GM06990 (cell line): Measurements from ENCODE around the gene CTSL.

Experiments
- DNase-seq: peaks from one replicate; pipeline ENCODE4 v3.0.0-alpha.2; 2011; ENCODE audit not compliant: insufficient read length; ENCODE audit errors: extremely low read depth
- H3K27me3 ChIP-seq: replicated peaks from 2 replicates; pipeline ENCODE4 v1.6.0; 2011; ENCODE audit warnings: low read length; ENCODE audit not compliant: control insufficient read depth, insufficient read depth
- H3K36me3 ChIP-seq: 2 replicates; pipeline ENCODE4 v1.5.1; 2011; ENCODE audit warnings: low read length; ENCODE audit not compliant: control insufficient read depth, insufficient read depth
- H3K4me3 ChIP-seq: replicated peaks from 2 replicates; pipeline ENCODE4 v1.5.1; 2011; ENCODE audit warnings: low read depth, mild to moderate bottlenecking, control low read depth, low read length
- TF ChIP-seq, protein P1 (sequence below): IDR thresholded peaks from 2 replicates; pipeline ENCODE4 v1.5.1; 2011; ENCODE audit warnings: low read length, control low read depth, mild to moderate bottlenecking, inconsistent platforms; ENCODE audit not compliant: insufficient read depth, poor library complexity, severe bottlenecking

Gene CTSL

DNA sequence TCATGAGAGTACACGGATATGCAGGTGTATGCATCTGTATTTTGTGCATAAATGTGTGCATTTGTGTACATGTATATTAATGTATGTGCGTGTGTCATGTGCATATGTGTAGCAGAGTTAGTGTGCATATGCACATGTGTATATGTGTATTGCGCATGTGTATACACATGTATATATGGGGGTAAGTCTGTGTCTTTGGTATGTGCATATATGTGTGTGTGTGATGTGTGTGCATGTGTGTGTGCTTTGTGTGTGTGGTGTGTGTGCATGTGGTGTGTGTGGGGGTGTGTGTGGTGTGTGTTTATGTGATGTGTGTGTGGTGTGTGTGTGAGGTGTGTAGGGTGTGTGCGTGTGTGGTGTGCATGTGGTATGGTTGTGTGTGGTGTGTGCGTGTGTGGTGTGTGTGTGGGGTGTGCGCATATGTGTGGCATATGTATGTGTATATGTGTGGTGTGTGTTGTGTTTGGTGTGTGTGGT lies 13.1 kb upstream of the CTSL start:
- peaks cover 2% of the 10 kb centered on the region for H3K36me3 ChIP-seq
- H3K4me3 ChIP-seq: no peak overlapping the region
- H3K27me3 ChIP-seq: no peaks in the 10 kb centered on the region; the same call in 1 of the 2 replicates
- no peak for DNase-seq
- TF ChIP-seq, protein P1, sequence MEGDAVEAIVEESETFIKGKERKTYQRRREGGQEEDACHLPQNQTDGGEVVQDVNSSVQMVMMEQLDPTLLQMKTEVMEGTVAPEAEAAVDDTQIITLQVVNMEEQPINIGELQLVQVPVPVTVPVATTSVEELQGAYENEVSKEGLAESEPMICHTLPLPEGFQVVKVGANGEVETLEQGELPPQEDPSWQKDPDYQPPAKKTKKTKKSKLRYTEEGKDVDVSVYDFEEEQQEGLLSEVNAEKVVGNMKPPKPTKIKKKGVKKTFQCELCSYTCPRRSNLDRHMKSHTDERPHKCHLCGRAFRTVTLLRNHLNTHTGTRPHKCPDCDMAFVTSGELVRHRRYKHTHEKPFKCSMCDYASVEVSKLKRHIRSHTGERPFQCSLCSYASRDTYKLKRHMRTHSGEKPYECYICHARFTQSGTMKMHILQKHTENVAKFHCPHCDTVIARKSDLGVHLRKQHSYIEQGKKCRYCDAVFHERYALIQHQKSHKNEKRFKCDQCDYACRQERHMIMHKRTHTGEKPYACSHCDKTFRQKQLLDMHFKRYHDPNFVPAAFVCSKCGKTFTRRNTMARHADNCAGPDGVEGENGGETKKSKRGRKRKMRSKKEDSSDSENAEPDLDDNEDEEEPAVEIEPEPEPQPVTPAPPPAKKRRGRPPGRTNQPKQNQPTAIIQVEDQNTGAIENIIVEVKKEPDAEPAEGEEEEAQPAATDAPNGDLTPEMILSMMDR: no peak

DNA sequence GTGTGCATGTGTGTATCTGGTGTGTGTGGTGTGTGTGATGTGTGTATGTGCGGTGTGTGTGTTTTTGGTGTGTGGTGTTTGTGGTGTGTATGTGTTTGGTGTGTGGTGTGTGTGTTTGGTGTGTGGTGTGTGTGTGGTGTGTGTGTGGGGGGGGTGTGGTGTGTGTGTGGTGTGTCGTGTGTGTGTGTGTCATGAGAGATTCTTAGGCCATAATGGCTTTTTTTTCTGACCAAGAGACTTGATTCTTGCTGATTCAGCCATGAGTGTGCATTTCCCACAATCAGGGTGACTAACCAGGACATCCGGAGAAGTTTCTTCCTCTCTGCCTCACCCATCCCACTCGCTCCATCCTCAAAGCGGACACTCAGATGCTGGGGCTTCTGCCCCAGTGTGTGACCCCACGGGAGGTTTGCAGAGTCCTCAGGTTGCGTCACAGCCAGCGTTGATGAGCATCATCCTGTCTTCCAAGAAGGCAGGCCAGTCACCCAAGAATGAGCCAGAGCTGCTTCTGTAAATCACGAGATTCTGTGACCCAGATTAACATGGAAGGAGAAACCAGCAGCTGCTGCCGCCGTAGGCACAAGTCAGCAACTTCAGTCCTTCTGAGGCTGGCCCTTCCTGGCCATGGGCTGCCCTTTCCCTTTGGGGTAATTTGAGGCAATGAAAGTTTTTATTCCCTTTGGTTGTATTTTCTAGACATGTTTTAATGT lies 12.5 kb upstream of the CTSL start:
- Histone ChIP-seq H3K36me3 (no peaks in the 10 kb centered on the region), H3K27me3 (no peaks in the 10 kb centered on the region; the same call in 1 of the 2 replicates), H3K4me3 (no peak overlapping the region)
- DNase-seq: no peak
- TF ChIP-seq, protein P1: no peak

DNA sequence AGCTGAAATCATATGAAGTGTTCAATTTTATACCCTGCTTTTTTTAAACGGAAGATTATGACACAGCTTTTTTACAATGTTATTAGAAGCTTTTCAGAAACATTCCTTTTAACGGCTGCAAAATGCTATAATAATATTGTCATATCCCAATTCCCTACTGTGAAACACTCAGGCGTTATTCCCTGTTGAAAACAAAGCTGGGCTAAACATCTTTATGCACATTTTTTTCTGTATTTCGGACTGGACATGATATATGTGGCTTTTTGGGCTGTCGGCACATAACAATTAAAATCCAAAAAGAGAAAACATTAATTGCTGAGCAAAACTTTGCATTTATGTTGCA lies 12.0 kb upstream of the CTSL start:
- Histone ChIP-seq H3K36me3 (no peaks in the 10 kb centered on the region), H3K4me3 (no peak overlapping the region)
- TF ChIP-seq, protein P1: no peak

DNA sequence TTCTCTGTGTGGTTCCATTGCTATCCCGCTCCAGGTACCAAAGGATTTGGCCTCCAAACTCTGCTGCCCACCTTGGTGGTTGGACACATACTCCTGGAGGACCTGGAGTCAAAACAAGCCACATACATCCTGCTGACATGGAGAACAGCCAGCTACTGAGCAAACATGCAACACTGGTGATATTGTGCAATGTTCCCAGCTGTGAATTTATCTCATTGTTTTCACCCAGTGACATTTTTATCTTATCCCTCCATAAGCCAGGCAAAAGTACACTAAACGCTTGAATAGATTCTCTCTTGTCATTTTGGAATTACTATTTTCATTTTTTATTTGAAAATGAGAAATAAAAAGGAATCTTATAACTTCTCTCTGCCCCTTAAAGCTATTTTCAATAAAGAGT lies 11.1 kb upstream of the CTSL start:
- H3K27me3 ChIP-seq: no peaks in the 10 kb centered on the region; the same call in none of the 2 replicates
- no peak overlapping the region for H3K4me3 ChIP-seq
- TF ChIP-seq, protein P1: no peak
- H3K36me3 ChIP-seq: no peaks in the 10 kb centered on the region
- no peak for DNase-seq

More for the DNA sequence above, 12.0 kb upstream of the CTSL start:
- no peak for DNase-seq
- H3K27me3 ChIP-seq: no peaks in the 10 kb centered on the region; the same call in 1 of the 2 replicates

DNA sequence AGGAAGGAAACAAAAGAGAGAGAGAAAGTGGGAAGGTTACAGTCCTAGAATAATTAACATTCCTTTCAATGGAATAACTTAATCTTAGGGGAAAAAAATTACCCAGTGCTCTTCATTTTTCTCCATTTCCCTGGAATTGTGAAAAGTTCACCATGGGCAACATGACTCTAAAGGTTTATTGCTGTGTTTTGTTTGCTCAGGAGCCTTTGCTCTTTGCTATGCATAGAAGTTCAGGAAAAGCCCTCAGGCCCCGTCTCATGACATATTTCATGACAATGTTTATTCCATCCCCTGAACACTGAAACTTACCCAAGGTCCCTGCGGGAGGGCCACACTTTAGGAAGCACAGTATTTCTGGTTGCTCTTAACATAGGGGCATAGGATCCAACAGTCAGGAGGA lies 9.8 kb upstream of the CTSL start:
- H3K4me3 ChIP-seq: no peak overlapping the region
- no peak for DNase-seq
- no peaks in the 10 kb centered on the region; the same call in none of the 2 replicates for H3K27me3 ChIP-seq
- TF ChIP-seq, protein P1: no peak
- H3K36me3 ChIP-seq: no peaks in the 10 kb centered on the region
